Measurements from ENCODE around the gene RNF135. TPM values are rescaled to one million over a fixed set of nuclear protein-coding genes. Genes with fewer than 3 reads are reported as not detected.

The RNF135 gene
- polyA plus RNA-seq, 2 of the 4 experiments (the other 2 are of a cell fraction) = 25.8 to 35.0 TPM

- H3K4me2 ChIP-seq = no peak overlapping the region
- DNase-seq (ENCODE audit: low read depth in 1 of 2, low spot score in 1 of 2) (no peak), FAIRE-seq (peak; percentile 7), ATAC-seq (peak; percentile 70 to 80)
- H3K4me3 ChIP-seq = no peak overlapping the region
- peaks cover 6% of the 10 kb centered on the region; the same call in 2 of the 3 replicates for H3K4me1 ChIP-seq
- TF ChIP-seq FOSB (CRISPR knock-in tag; IDR thresholded peaks at IDR 0.05) = no peak
- no peak for TF ChIP-seq NFE2L2 (conservative IDR thresholded peaks at IDR 0.05; ENCODE audit: low read length)
- TF ChIP-seq ESRRA (IDR thresholded peaks at IDR 0.05; ENCODE audit: borderline replicate concordance, low read length) = no peak
- no peak for TF ChIP-seq CHD4 (IDR thresholded peaks at IDR 0.05; ENCODE audit: borderline replicate concordance)
- TF ChIP-seq RARB (CRISPR knock-in tag; IDR thresholded peaks at IDR 0.05) = no peak
- peak in 1 of 2 experiments; percentile 7; a peak in 1 of 5 replicates for TF ChIP-seq RAD21 (conservative IDR thresholded peaks at IDR 0.05 in 1 of 2, IDR thresholded peaks at IDR 0.05 in 1 of 2)
- no peaks in the 10 kb centered on the region for H3K9me3 ChIP-seq
- WGBS (ENCODE audit: missing lambda C conversion rate) = 72% methylated on average over 8 of the region's 8 CpGs
- ChIA-PET CTCF (interaction anchor here (1.5 kb wide), 1 partner anchor 11 kb away, joined by 3 read pairs; the partner anchor contains the start of gene RNF135), POLR2A (no interaction called here)
- H3K27ac ChIP-seq = no peak overlapping the region
These were observed 11.0 kb downstream of the RNF135 start for GRCh38 chr17:30981531-30982519.

GRCh38 chr17:30982855-30983254 lies 12.0 kb downstream of the RNF135 start:
- H3K4me3 ChIP-seq = no peak overlapping the region
- ChIA-PET POLR2A (interaction anchor here (0.6 to 1.5 kb wide), 2 partner anchors 12 kb away, joined by 4 to 9 read pairs; partner anchors contain the start of gene RNF135), CTCF (interaction anchor here (1.5 kb wide), 1 partner anchor 12 kb away, joined by 3 read pairs; the partner anchor contains the start of gene RNF135)

GRCh38 chr17:30990458-30990857 lies 19.6 kb downstream of the RNF135 start:
- ATAC-seq (no peak), FAIRE-seq (no peak), DNase-seq (ENCODE audit: low read depth in 1 of 2, low spot score in 1 of 2) (no peak)
- no peaks in the 10 kb centered on the region for H3K4me1 ChIP-seq
- H3K9me3 ChIP-seq = no peaks in the 10 kb centered on the region
- no peak overlapping the region for H3K4me2 ChIP-seq
- H3K27ac ChIP-seq = no peak overlapping the region
- TF ChIP-seq CHD4 (IDR thresholded peaks at IDR 0.05; ENCODE audit: borderline replicate concordance) (no peak), EHMT2 (IDR thresholded peaks at IDR 0.05; ENCODE audit: low read depth) (no peak), EHF (CRISPR knock-in tag; IDR thresholded peaks at IDR 0.05) (no peak), MAFK (IDR thresholded peaks at IDR 0.05; ENCODE audit: partially characterized antibody) (peak; percentile 88), RARB (CRISPR knock-in tag; IDR thresholded peaks at IDR 0.05) (no peak)
- ChIA-PET POLR2A (no interaction called here), CTCF (no interaction called here)
- WGBS (ENCODE audit: missing lambda C conversion rate) = 86% methylated on average over 3 of the region's 3 CpGs
- no peak overlapping the region for H3K4me3 ChIP-seq

More at GRCh38 chr17:30982855-30983254, 12.0 kb downstream of the RNF135 start:
- Histone ChIP-seq H3K9me3 (no peaks in the 10 kb centered on the region), H3K27ac (no peak overlapping the region), H3K4me1 (peaks cover 6% of the 10 kb centered on the region; the same call in 2 of the 3 replicates), H3K4me2 (no peak overlapping the region)
- ATAC-seq (no peak), DNase-seq (ENCODE audit: low read depth in 1 of 2, low spot score in 1 of 2) (no peak), FAIRE-seq (no peak)
- TF ChIP-seq RCOR1 (IDR thresholded peaks at IDR 0.05; ENCODE audit: low read depth, low read length) = no peak
- no peak for TF ChIP-seq HES2 (IDR thresholded peaks at IDR 0.05)
- TF ChIP-seq HOXB5 (CRISPR knock-in tag; IDR thresholded peaks at IDR 0.05) = no peak
- no peak for TF ChIP-seq E2F6 (IDR thresholded peaks at IDR 0.05; ENCODE audit: borderline replicate concordance, low read depth)
- TF ChIP-seq FOSB (CRISPR knock-in tag; IDR thresholded peaks at IDR 0.05) = no peak
- no peak for TF ChIP-seq HEYL (CRISPR knock-in tag; IDR thresholded peaks at IDR 0.05)
- no peak for TF ChIP-seq EHMT2 (IDR thresholded peaks at IDR 0.05; ENCODE audit: low read depth)
- 96% methylated on average over 1 of the region's 1 CpG for WGBS (ENCODE audit: missing lambda C conversion rate)

- no peaks in the 10 kb centered on the region for H3K9me3 ChIP-seq
- CTCF ChIA-PET = interaction anchor here (1.0 kb wide), 1 partner anchor 76 kb away, joined by 3 read pairs; no protein-coding TSS in a partner anchor
- no peak for ATAC-seq
These were observed 21.7 kb downstream of the RNF135 start for GRCh38 chr17:30992551-30992950.

More at GRCh38 chr17:30992551-30992950, 21.7 kb downstream of the RNF135 start:
- Histone ChIP-seq H3K4me2 (no peak overlapping the region), H3K27ac (no peak overlapping the region), H3K4me3 (no peak overlapping the region), H3K4me1 (no peaks in the 10 kb centered on the region)
- FAIRE-seq = no peak
- POLR2A ChIA-PET = no interaction called here
- 98% methylated on average over 3 of the region's 3 CpGs for WGBS (ENCODE audit: missing lambda C conversion rate)
- TF ChIP-seq CTCF (IDR thresholded peaks at IDR 0.05) (peak; percentile 14; the same call in 1 of the 3 replicates), RAD21 (conservative IDR thresholded peaks at IDR 0.05 in 1 of 2, IDR thresholded peaks at IDR 0.05 in 1 of 2) (0 out of 5 replicates have a peak, but pooled peaks of 1 of the 2 experiments have one; percentile 5), TFCP2L1 (CRISPR knock-in tag; IDR thresholded peaks at IDR 0.05) (no peak)
- no peak for DNase-seq (ENCODE audit: low read depth in 1 of 2, low spot score in 1 of 2)

Measured in A549 (cell line).